ENCODE data around the gene ADCK1.

DNA sequence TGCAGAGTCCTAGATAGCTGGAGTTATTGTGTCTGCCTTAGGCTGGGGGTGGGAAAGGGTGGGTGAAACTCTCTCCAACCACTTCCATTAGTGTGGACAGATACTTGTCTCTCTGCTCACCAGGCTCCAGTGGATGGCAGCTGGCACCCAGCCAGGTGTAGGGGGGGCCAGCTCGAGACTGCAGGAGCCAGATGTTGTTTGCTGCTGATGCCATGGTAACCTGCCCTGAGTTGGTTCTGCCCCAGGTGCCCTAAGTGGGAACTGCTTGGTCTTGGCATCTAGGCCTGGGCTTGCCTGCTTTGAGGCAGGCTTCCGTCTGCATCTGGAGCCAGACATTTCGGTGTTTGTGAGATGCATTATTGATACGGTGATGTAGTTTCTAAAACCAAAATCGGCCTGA, 82.2 kb downstream of the ADCK1 start:
- TF ChIP-seq, protein P1, sequence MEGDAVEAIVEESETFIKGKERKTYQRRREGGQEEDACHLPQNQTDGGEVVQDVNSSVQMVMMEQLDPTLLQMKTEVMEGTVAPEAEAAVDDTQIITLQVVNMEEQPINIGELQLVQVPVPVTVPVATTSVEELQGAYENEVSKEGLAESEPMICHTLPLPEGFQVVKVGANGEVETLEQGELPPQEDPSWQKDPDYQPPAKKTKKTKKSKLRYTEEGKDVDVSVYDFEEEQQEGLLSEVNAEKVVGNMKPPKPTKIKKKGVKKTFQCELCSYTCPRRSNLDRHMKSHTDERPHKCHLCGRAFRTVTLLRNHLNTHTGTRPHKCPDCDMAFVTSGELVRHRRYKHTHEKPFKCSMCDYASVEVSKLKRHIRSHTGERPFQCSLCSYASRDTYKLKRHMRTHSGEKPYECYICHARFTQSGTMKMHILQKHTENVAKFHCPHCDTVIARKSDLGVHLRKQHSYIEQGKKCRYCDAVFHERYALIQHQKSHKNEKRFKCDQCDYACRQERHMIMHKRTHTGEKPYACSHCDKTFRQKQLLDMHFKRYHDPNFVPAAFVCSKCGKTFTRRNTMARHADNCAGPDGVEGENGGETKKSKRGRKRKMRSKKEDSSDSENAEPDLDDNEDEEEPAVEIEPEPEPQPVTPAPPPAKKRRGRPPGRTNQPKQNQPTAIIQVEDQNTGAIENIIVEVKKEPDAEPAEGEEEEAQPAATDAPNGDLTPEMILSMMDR (IDR thresholded peaks at IDR 0.05; ENCODE audit: poor library complexity, severe bottlenecking), result no peak
- TF ChIP-seq TAF1 (IDR thresholded peaks at IDR 0.05; ENCODE audit: low read depth) (no peak), EP300 (conservative IDR thresholded peaks at IDR 0.05; ENCODE audit: poor library complexity, severe bottlenecking) (no peak), EZH2 (IDR thresholded peaks at IDR 0.05; ENCODE audit: borderline replicate concordance, insufficient read depth, low read length, poor library complexity, severe bottlenecking) (no peak), MXI1 (conservative IDR thresholded peaks at IDR 0.05; ENCODE audit: poor library complexity, severe bottlenecking) (no peak), POLR2AphosphoS5 (IDR thresholded peaks at IDR 0.05) (no peak)
- TF ChIP-seq, protein P2, sequence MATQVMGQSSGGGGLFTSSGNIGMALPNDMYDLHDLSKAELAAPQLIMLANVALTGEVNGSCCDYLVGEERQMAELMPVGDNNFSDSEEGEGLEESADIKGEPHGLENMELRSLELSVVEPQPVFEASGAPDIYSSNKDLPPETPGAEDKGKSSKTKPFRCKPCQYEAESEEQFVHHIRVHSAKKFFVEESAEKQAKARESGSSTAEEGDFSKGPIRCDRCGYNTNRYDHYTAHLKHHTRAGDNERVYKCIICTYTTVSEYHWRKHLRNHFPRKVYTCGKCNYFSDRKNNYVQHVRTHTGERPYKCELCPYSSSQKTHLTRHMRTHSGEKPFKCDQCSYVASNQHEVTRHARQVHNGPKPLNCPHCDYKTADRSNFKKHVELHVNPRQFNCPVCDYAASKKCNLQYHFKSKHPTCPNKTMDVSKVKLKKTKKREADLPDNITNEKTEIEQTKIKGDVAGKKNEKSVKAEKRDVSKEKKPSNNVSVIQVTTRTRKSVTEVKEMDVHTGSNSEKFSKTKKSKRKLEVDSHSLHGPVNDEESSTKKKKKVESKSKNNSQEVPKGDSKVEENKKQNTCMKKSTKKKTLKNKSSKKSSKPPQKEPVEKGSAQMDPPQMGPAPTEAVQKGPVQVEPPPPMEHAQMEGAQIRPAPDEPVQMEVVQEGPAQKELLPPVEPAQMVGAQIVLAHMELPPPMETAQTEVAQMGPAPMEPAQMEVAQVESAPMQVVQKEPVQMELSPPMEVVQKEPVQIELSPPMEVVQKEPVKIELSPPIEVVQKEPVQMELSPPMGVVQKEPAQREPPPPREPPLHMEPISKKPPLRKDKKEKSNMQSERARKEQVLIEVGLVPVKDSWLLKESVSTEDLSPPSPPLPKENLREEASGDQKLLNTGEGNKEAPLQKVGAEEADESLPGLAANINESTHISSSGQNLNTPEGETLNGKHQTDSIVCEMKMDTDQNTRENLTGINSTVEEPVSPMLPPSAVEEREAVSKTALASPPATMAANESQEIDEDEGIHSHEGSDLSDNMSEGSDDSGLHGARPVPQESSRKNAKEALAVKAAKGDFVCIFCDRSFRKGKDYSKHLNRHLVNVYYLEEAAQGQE (IDR thresholded peaks at IDR 0.05; ENCODE audit: borderline replicate concordance), result no peak

Data from neural cell (in vitro differentiated cells).